Measurements from ENCODE around the gene SULT6B1.

GRCh38 chr2:37192551-37192950 lies 4.1 kb upstream of the SULT6B1 start:
- no peak for TF ChIP-seq CTCF (IDR thresholded peaks at IDR 0.05)
- TF ChIP-seq POLR2A (IDR thresholded peaks at IDR 0.05): no peak
